A673 (cell line): ENCODE results near the gene CELF5.

Source experiments
- EZH2 ChIP-seq: fragments of 200-600 bp; sonication (generic); IDR thresholded peaks from 2 replicates; pipeline ENCODE4 v1.6.1; 2017; ENCODE audit warnings: borderline replicate concordance, low read depth, mild to moderate bottlenecking, mixed read lengths, antibody characterized with exemption, low read length; ENCODE audit not compliant: poor library complexity, severe bottlenecking
- TF ChIP-seq, protein P1 (sequence below): fragments of 300-800, 200-600 bp; sonication (generic); conservative IDR thresholded peaks from 2 replicates; pipeline ENCODE4 v1.5.1; 2017; ENCODE audit warnings: low read depth, mild to moderate bottlenecking, antibody characterized with exemption, low read length, moderate library complexity, mixed read lengths

DNA sequence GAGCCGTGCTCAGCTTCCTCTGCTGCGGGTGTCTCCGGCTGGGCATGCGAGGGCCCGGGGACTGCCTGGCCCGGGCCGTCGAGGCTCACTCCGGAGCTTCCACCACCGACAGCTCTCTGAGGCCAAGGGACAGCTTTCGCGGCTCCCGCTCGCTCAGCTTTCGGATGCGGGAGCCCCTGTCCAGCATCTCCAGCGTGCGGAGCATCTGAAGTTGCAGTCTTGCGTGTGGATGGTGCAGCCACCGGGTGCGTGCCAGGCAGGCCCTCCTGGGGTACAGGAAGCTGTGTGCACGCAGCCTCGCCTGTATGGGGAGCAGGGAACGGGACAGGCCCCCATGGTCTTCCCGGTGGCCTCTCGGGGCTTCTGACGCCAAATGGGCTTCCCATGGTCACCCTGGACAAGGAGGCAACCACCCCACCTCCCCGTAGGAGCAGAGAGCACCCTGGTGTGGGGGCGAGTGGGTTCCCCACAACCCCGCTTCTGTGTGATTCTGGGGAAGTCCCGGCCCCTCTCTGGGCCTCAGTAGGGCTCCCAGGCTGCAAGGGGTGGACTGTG, 44.6 kb upstream of the CELF5 start:
- TF ChIP-seq, protein P1, sequence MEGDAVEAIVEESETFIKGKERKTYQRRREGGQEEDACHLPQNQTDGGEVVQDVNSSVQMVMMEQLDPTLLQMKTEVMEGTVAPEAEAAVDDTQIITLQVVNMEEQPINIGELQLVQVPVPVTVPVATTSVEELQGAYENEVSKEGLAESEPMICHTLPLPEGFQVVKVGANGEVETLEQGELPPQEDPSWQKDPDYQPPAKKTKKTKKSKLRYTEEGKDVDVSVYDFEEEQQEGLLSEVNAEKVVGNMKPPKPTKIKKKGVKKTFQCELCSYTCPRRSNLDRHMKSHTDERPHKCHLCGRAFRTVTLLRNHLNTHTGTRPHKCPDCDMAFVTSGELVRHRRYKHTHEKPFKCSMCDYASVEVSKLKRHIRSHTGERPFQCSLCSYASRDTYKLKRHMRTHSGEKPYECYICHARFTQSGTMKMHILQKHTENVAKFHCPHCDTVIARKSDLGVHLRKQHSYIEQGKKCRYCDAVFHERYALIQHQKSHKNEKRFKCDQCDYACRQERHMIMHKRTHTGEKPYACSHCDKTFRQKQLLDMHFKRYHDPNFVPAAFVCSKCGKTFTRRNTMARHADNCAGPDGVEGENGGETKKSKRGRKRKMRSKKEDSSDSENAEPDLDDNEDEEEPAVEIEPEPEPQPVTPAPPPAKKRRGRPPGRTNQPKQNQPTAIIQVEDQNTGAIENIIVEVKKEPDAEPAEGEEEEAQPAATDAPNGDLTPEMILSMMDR: no peak
- no peak for TF ChIP-seq EZH2
